ENCODE results near the gene ARL8A.

Gene ARL8A

DNA sequence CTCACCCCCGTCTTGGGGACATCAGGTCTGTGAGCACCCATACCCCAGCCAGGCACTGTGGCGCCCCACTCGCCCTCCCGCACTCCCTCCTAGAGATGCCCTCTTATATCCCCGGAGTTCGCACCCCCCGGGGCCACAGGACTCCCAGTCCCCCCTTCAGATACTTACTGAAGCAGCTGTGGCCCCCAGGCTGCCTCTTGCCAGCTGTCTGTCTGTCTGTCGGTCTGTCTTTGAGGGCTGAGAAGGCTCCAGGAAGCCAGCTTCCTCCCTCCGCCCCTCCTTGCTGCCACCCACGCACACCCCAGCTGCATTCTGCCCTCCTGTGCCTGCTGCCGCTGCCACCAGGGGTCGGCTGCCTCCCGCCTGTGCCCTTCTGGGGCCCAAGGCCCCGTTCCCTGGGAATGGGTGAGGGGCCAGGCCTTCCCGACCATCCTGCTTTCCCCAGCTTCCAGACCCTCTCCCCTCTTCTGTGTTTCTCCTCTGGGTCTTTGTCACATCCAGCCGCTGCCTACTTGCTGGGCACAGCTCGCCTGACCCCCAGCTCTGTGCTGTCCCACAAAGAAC, 15.9 kb upstream of the ARL8A start, which contains the start of gene PTPN7:
TSS of gene PTPN7 (minus strand) at position 226 of the 564 bp plus-strand sequence. CDS start 1,200 bp downstream, outside the sequence.
- Histone ChIP-seq H3K9ac (ENCODE audit: low read depth, low read length, poor library complexity, severe bottlenecking) (peak within 1 kb of the TSS; percentile 100), H3F3A (ENCODE audit: low read depth) (peaks cover 6% of the 10 kb centered on the region), H2AFZ (ENCODE audit: low read length) (no peak within 1 kb of the TSS), H3K9me3 (ENCODE audit: insufficient read depth, low read depth, low read length) (no peaks in the 10 kb centered on the region), H3K27me3 (ENCODE audit: insufficient read depth, low read length, poor library complexity, severe bottlenecking) (no peaks in the 10 kb centered on the region), H3K79me2 (ENCODE audit: insufficient read depth, low read length) (peaks cover 81% of the 10 kb centered on the region), H3K4me2 (ENCODE audit: low read depth, low read length, poor library complexity, severe bottlenecking) (peak within 1 kb of the TSS; percentile 96), H3K9me2 (replicated peaks; ENCODE audit: low read depth, low read length) (no peaks in the 10 kb centered on the region), H4K20me1 (ENCODE audit: insufficient read depth, low read length, poor library complexity, severe bottlenecking) (peaks cover 37% of the 10 kb centered on the region), H3K4me3 (ENCODE audit: low read length, poor library complexity, severe bottlenecking) (peak within 1 kb of the TSS; percentile 98), H3K36me3 (ENCODE audit: insufficient read depth, low read length) (peaks cover 17% of the 10 kb centered on the region), H3K4me1 (ENCODE audit: insufficient read depth, low read length, poor library complexity, severe bottlenecking) (peaks cover 77% of the 10 kb centered on the region)
- TF ChIP-seq EZH2phosphoT487 (IDR thresholded peaks at IDR 0.05; ENCODE audit: borderline replicate concordance), result no peak
- TF ChIP-seq, protein P1, sequence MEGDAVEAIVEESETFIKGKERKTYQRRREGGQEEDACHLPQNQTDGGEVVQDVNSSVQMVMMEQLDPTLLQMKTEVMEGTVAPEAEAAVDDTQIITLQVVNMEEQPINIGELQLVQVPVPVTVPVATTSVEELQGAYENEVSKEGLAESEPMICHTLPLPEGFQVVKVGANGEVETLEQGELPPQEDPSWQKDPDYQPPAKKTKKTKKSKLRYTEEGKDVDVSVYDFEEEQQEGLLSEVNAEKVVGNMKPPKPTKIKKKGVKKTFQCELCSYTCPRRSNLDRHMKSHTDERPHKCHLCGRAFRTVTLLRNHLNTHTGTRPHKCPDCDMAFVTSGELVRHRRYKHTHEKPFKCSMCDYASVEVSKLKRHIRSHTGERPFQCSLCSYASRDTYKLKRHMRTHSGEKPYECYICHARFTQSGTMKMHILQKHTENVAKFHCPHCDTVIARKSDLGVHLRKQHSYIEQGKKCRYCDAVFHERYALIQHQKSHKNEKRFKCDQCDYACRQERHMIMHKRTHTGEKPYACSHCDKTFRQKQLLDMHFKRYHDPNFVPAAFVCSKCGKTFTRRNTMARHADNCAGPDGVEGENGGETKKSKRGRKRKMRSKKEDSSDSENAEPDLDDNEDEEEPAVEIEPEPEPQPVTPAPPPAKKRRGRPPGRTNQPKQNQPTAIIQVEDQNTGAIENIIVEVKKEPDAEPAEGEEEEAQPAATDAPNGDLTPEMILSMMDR (conservative IDR thresholded peaks at IDR 0.05; ENCODE audit: low read length), result peak; percentile 70

DNA sequence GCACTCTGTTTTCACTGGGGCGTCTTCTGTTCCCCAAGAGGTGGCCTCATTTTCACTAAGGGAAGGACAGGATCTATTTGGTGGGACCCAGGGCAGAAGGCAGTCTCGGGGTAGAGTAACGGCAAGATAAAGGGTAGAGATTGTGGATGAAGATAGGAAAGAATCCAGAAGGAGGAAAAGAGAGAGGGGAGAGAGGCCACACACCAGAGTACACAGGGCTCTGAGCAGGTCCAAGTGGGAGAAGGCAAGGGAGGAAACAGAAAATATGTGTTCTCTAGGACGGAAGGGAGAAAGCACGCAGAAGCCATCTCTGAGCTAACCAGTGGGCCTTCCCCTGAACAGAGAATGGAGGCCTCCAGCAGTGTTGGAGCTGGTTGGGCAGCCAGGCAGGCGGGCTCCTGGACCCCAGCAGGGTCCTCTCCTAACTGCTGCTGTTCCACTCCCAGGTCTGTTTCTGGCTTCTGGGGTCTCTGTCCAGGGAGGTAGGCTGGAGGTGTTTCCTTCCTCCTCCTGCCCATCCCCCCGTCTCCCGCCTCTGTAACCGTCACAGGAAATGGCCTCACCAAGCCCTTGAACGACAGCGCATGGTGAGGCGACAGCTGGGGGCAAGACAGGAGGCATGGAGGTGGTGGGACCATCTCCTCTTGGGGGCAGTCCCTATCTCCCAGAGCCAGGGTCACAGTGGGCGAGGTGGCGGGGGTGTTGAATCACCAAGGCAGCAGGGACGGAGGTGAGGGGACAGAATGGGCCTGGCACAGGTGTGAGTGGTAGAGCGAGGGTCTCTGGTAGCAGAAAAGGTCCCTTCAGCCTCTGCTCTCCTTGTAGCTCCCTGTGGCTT, 15.2 kb upstream of the ARL8A start:
- no peak overlapping the region for H2AFZ ChIP-seq (ENCODE audit: low read length)
- peaks cover 44% of the 10 kb centered on the region for H4K20me1 ChIP-seq (ENCODE audit: insufficient read depth, low read length, poor library complexity, severe bottlenecking)

DNA sequence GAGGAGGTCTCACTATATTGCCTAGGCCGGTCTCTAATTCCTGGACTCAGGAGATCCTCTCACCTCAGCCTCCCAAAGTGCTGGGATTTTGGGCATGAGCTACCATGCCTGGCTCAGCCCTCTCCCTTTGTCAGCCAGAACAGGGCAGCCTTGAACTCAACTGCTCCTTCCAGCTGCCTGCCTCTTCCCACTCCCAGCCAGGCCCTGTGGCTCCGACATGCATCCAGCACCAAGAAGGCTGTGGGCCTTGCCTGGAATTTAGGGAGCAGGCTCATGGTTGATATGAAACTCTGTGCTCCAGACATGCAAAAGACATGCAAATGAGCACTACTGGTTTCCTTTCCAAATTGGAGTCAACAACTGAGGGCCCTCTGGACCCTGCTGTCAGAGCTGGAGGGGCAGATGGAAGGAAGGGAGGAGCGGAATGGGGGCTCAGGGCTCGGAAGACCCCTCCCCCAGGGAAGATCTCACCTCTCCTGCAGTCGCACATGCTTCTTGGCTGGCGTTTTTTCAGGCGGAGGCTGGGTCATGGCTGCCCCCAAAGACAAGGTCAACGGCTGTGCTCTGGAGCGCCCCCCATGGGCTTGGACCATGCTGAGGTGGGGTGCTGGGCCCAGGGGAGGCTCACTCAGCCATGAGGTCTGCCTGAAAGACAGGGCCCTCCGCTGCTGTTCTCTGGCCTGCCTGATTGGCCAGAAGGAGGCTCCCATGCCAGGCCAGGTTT, 14.4 kb upstream of the ARL8A start:
- Histone ChIP-seq H2AFZ (ENCODE audit: low read length) (no peak overlapping the region), H3K27me3 (ENCODE audit: insufficient read depth, low read length, poor library complexity, severe bottlenecking) (no peaks in the 10 kb centered on the region), H3F3A (ENCODE audit: low read depth) (peaks cover 10% of the 10 kb centered on the region), H3K36me3 (ENCODE audit: insufficient read depth, low read length) (peaks cover 30% of the 10 kb centered on the region), H3K9me3 (ENCODE audit: insufficient read depth, low read depth, low read length) (no peaks in the 10 kb centered on the region), H3K9ac (ENCODE audit: low read depth, low read length, poor library complexity, severe bottlenecking) (peak overlapping the region; percentile 100), H3K4me3 (ENCODE audit: low read length, poor library complexity, severe bottlenecking) (peak overlapping the region; percentile 98), H4K20me1 (ENCODE audit: insufficient read depth, low read length, poor library complexity, severe bottlenecking) (peaks cover 52% of the 10 kb centered on the region), H3K4me2 (ENCODE audit: low read depth, low read length, poor library complexity, severe bottlenecking) (peak overlapping the region; percentile 96), H3K9me2 (replicated peaks; ENCODE audit: low read depth, low read length) (no peaks in the 10 kb centered on the region), H3K4me1 (ENCODE audit: insufficient read depth, low read length, poor library complexity, severe bottlenecking) (peaks cover 75% of the 10 kb centered on the region), H3K79me2 (ENCODE audit: insufficient read depth, low read length) (peaks cover 86% of the 10 kb centered on the region)
- TF ChIP-seq EZH2phosphoT487 (IDR thresholded peaks at IDR 0.05; ENCODE audit: borderline replicate concordance), result no peak
- TF ChIP-seq, protein P1 (conservative IDR thresholded peaks at IDR 0.05; ENCODE audit: low read length), result peak; percentile 84

More for the DNA sequence above, 15.2 kb upstream of the ARL8A start:
- H3K27me3 ChIP-seq (ENCODE audit: insufficient read depth, low read length, poor library complexity, severe bottlenecking), result no peaks in the 10 kb centered on the region
- H3K9me2 ChIP-seq (replicated peaks; ENCODE audit: low read depth, low read length), result no peaks in the 10 kb centered on the region
- no peaks in the 10 kb centered on the region for H3K9me3 ChIP-seq (ENCODE audit: insufficient read depth, low read depth, low read length)
- H3K79me2 ChIP-seq (ENCODE audit: insufficient read depth, low read length), result peaks cover 85% of the 10 kb centered on the region
- peaks cover 76% of the 10 kb centered on the region for H3K4me1 ChIP-seq (ENCODE audit: insufficient read depth, low read length, poor library complexity, severe bottlenecking)
- H3K36me3 ChIP-seq (ENCODE audit: insufficient read depth, low read length), result peaks cover 22% of the 10 kb centered on the region
- peak overlapping the region; percentile 100 for H3K9ac ChIP-seq (ENCODE audit: low read depth, low read length, poor library complexity, severe bottlenecking)
- H3F3A ChIP-seq (ENCODE audit: low read depth), result peaks cover 10% of the 10 kb centered on the region
- H3K4me2 ChIP-seq (ENCODE audit: low read depth, low read length, poor library complexity, severe bottlenecking), result peak overlapping the region; percentile 96
- no peak for TF ChIP-seq EZH2phosphoT487 (IDR thresholded peaks at IDR 0.05; ENCODE audit: borderline replicate concordance)
- TF ChIP-seq, protein P1 (conservative IDR thresholded peaks at IDR 0.05; ENCODE audit: low read length), result peak; percentile 1; the same call in 1 of the 2 replicates
- peak overlapping the region; percentile 98 for H3K4me3 ChIP-seq (ENCODE audit: low read length, poor library complexity, severe bottlenecking)

All from Loucy (cell line).